ENCODE data around the gene PSORS1C2.

The PSORS1C2 gene

DNA sequence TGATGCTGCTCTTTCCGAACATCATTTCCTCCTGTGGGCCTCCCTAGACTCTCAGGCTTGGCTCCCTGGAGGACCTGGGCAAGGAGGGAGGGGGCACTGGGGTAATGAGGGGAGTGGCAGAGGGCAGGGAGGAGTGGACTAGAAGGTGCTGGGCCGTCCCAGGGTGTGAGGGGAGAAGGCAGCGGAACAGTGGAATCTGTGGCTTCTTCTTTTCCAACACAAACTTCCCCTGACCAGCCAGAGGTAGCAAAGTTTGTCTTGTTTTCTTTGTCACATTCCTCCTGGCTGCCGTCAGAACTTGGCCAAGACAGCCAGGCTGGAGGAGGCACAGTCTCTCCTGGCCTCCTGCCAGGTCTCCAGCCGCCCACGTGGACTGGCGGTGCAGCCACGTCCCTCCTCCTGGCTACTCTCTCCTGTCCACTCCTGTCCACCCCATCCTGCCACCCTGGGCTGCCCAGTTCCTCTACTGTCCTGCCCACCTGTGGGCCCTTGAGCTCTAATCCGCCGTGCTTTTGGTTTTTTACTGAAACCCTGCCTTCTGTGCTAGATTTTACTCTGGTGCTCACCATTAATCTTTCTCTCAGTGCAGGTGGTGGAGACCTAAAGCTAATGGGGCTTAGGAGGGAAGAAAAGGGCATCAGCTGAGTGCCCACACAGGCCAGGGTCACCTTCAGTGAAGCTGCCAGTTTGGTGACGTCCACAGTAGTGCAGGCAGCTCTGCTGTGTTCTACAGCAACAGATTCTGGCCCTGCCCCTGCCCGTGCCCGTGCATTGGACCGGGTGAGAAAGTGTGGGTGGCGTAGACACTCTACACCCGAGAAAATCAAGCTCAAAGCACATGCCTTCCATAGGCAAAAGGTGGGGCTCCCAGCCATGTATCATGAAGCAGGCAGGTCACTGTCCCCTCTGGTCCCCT is 15.8 kb downstream of the PSORS1C2 start:
- no peaks in the 10 kb centered on the region for H3K9me3 Mint-ChIP-seq
- DNase-seq (no peak), ATAC-seq (replicated peaks) (no peak)

GRCh38 chr6:31121131-31121790 is 17.6 kb downstream of the PSORS1C2 start:
- Mint-ChIP-seq H3K27ac (no peak overlapping the region), H3K27me3 (peaks cover 18 to 71% of the 10 kb centered on the region in 2 donors), H3K4me3 (no peak overlapping the region), H3K4me1 (ENCODE audit: low read depth in 2 of 2) (peaks cover 0 to 4% of the 10 kb centered on the region in 2 donors), H3K9me3 (no peaks in the 10 kb centered on the region), H3K36me3 (ENCODE audit: insufficient read depth) (peaks cover 3% of the 10 kb centered on the region)
- DNase-seq (no peak), ATAC-seq (replicated peaks) (no peak)

More for the DNA sequence above, 15.8 kb downstream of the PSORS1C2 start:
- no peak overlapping the region for H3K27ac Mint-ChIP-seq
- peaks cover 22 to 63% of the 10 kb centered on the region in 2 donors for H3K27me3 Mint-ChIP-seq
- peaks cover 3% of the 10 kb centered on the region for H3K36me3 Mint-ChIP-seq (ENCODE audit: insufficient read depth)
- H3K4me3 Mint-ChIP-seq: no peak overlapping the region
- peaks cover 2 to 7% of the 10 kb centered on the region in 2 donors for H3K4me1 Mint-ChIP-seq (ENCODE audit: low read depth in 2 of 2)

GRCh38 chr6:31120151-31120915 is 18.5 kb downstream of the PSORS1C2 start, which contains the start of gene CDSN:
TSS of gene CDSN (minus strand) at chr6:31120446. CDS start at chr6:31120419, 27 bp downstream.
- H3K9me3 Mint-ChIP-seq: no peaks in the 10 kb centered on the region
- no peak for DNase-seq
- ATAC-seq (replicated peaks): no peak
- H3K36me3 Mint-ChIP-seq (ENCODE audit: insufficient read depth): peaks cover 3% of the 10 kb centered on the region
- peaks cover 0 to 3% of the 10 kb centered on the region in 2 donors for H3K4me1 Mint-ChIP-seq (ENCODE audit: low read depth in 2 of 2)
- H3K27ac Mint-ChIP-seq: no peak within 1 kb of the TSS
- no peak within 1 kb of the TSS for H3K4me3 Mint-ChIP-seq
- peaks cover 27 to 75% of the 10 kb centered on the region in 2 donors for H3K27me3 Mint-ChIP-seq

DNA sequence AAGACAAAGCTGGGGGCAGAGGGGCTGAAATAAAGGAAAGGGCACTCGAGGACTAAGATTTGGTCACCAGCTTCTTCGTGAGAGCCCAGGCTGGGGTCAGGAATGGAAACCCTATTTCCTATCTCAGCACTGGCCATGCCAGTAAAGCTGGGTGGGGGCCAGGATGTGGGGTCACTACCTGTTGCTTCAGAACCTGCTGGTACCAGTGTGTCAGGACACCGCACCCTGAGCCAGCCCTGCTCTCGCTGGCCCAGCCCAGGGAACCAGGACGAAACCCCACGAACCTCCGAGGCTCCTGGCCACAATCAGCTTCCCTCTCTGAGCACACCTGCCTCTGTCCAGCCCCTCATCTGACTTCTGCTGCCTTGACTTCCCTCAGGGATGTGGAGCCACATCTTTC is 20.7 kb downstream of the PSORS1C2 start:
- H3K36me3 Mint-ChIP-seq (ENCODE audit: insufficient read depth): no peaks in the 10 kb centered on the region
- H3K4me1 Mint-ChIP-seq (ENCODE audit: low read depth in 2 of 2): peaks cover 3 to 4% of the 10 kb centered on the region in 2 donors
- ATAC-seq (replicated peaks): no peak
- H3K27ac Mint-ChIP-seq: no peak overlapping the region
- DNase-seq: no peak
- H3K9me3 Mint-ChIP-seq: no peaks in the 10 kb centered on the region
- no peak overlapping the region for H3K4me3 Mint-ChIP-seq
- H3K27me3 Mint-ChIP-seq: peaks cover 38 to 84% of the 10 kb centered on the region in 2 donors

GRCh38 chr6:31116661-31117385 is 22.0 kb downstream of the PSORS1C2 start:
- no peaks in the 10 kb centered on the region for H3K9me3 Mint-ChIP-seq
- H3K27ac Mint-ChIP-seq: no peak overlapping the region
- H3K4me3 Mint-ChIP-seq: no peak overlapping the region
- peaks cover 3 to 4% of the 10 kb centered on the region in 2 donors for H3K4me1 Mint-ChIP-seq (ENCODE audit: low read depth in 2 of 2)
- peaks cover 6% of the 10 kb centered on the region for H3K36me3 Mint-ChIP-seq (ENCODE audit: insufficient read depth)
- ATAC-seq (replicated peaks) (no peak), DNase-seq (no peak)
- peaks cover 41 to 84% of the 10 kb centered on the region in 2 donors for H3K27me3 Mint-ChIP-seq

DNA sequence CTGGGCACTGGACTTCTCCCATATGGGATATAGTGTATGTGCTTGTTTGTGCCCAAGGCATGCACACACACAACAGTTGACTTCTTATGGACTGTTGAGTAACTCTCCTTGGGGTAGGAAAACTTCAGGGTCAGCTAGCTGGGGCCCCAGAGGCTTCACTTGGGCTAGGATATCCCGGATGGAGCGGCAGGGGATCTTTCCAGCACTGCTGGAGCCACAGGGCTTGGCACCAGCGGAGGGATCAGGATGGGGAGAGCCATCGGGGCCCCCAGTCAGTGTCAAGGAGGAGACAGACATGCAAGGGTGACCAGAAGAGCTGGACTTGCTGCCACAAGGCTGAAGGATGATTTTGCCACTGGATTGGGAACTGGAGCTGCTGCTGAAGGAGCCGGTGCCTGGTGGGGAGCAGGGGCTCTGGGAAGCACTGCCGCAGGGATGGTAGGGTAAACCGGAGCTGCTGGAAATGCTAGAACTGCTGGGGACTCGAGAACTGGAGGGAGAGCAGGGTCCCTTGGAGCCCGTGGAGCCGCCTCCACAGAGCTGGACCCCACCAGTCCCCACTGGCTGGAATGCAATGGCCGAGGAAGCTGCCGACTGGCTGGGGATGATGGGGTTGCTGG is 22.8 kb downstream of the PSORS1C2 start:
- H3K27ac Mint-ChIP-seq: no peak overlapping the region
- H3K4me3 Mint-ChIP-seq: no peak overlapping the region
- DNase-seq: no peak
- no peak for ATAC-seq (replicated peaks)
- H3K27me3 Mint-ChIP-seq: peaks cover 38 to 85% of the 10 kb centered on the region in 2 donors
- peaks cover 3 to 4% of the 10 kb centered on the region in 2 donors for H3K4me1 Mint-ChIP-seq (ENCODE audit: low read depth in 2 of 2)
- H3K36me3 Mint-ChIP-seq (ENCODE audit: insufficient read depth): peaks cover 6% of the 10 kb centered on the region
- H3K9me3 Mint-ChIP-seq: no peaks in the 10 kb centered on the region

DNA sequence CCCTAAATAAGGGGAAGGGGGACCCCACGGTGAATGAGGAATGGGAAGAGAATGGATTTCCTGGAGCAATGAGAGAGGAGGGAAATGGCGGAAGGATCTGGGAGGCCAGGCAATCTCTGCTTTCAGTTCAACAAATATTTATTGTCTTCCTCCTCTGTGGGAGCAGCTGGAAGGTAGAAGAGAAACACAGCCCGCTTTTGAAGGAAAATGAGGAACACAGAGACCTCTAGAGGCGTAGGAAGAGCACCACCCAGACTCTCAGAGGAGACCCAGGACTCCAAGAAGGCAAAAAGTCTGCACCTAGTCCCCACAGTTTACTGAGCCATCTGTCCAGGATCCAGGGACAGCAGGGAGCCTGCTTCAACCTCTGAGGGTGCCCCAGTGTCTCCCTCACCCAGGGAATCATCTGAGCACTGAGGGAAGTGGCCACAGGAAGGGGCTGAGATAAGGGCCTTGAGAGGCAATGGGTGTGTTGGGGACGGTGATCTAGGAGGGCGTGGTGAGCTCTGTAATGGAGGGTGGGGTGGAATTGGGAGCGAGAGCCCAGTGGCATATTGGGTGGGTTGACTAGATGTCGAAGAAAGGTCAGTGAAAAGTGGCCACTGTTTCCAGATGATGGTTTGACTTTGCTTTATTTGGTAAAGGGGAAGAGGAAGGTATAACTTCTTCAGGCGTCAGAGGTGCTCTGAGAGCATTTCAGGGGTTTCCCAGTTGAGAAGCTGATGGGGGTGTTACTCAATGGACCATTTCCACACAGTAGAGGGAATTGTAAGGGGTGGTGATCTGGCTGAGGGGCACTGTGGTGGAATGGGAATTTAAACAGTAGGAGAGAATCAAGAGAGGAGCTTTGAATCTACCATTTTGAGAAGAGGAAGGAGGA is 23.7 kb downstream of the PSORS1C2 start:
- ATAC-seq (replicated peaks) (no peak), DNase-seq (no peak)
- no peak overlapping the region for H3K4me3 Mint-ChIP-seq
- peaks cover 6% of the 10 kb centered on the region for H3K36me3 Mint-ChIP-seq (ENCODE audit: insufficient read depth)
- H3K27me3 Mint-ChIP-seq: peaks cover 46 to 89% of the 10 kb centered on the region in 2 donors
- no peaks in the 10 kb centered on the region for H3K9me3 Mint-ChIP-seq
- H3K27ac Mint-ChIP-seq: no peak overlapping the region
- H3K4me1 Mint-ChIP-seq (ENCODE audit: low read depth in 2 of 2): peaks cover 3 to 4% of the 10 kb centered on the region in 2 donors

DNA sequence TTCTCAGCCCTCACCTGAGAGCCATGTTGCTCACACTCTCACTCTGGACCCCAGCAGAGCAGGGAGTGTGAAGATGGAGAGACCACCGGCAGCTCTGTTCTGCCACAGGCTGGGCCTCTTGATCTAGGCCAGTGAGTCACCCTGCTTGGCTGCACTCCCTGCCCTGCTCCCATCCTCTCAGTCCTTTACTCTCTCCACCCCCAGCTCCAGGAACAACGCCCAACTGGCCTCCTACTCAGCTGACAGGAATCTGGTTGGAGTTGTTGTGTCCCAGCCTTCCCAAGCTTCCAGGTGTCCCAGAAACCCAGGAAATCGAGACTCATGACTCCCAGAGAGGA is 24.4 kb downstream of the PSORS1C2 start, which contains the start of gene PSORS1C1:
TSS of gene PSORS1C1 (plus strand) at position 260 of the 338 bp plus-strand sequence. CDS start 14,833 bp downstream, outside the sequence.
- Mint-ChIP-seq H3K4me3 (no peak within 1 kb of the TSS), H3K27ac (no peak within 1 kb of the TSS), H3K36me3 (ENCODE audit: insufficient read depth) (peaks cover 6% of the 10 kb centered on the region), H3K9me3 (no peaks in the 10 kb centered on the region), H3K27me3 (peaks cover 53 to 90% of the 10 kb centered on the region in 2 donors), H3K4me1 (ENCODE audit: low read depth in 2 of 2) (peaks cover 3 to 4% of the 10 kb centered on the region in 2 donors)
- ATAC-seq (replicated peaks): no peak
- no peak for DNase-seq

- ATAC-seq (replicated peaks) (no peak), DNase-seq (no peak)
- Mint-ChIP-seq H3K27ac (no peak overlapping the region), H3K4me1 (ENCODE audit: low read depth in 2 of 2) (peaks cover 3 to 4% of the 10 kb centered on the region in 2 donors), H3K9me3 (no peaks in the 10 kb centered on the region), H3K4me3 (no peak overlapping the region), H3K27me3 (peaks cover 52 to 90% of the 10 kb centered on the region in 2 donors), H3K36me3 (ENCODE audit: insufficient read depth) (peaks cover 6% of the 10 kb centered on the region)
These were observed 24.9 kb downstream of the PSORS1C2 start for GRCh38 chr6:31113861-31114540.

GRCh38 chr6:31112478-31112877 is 26.4 kb downstream of the PSORS1C2 start, which contains the start of gene C6orf15:
TSS of gene C6orf15 (minus strand) at chr6:31112575. CDS start at chr6:31112555, 20 bp downstream.
- ATAC-seq (replicated peaks): no peak
- peak within 1 kb of the TSS in 1 of 2 donors; percentile 9 for H3K27ac Mint-ChIP-seq
- no peak for DNase-seq
- H3K4me1 Mint-ChIP-seq (ENCODE audit: low read depth in 2 of 2): peaks cover 3 to 4% of the 10 kb centered on the region in 2 donors
- no peaks in the 10 kb centered on the region for H3K9me3 Mint-ChIP-seq
- peaks cover 6% of the 10 kb centered on the region for H3K36me3 Mint-ChIP-seq (ENCODE audit: insufficient read depth)
- peaks cover 52 to 78% of the 10 kb centered on the region in 2 donors for H3K27me3 Mint-ChIP-seq
- H3K4me3 Mint-ChIP-seq: no peak within 1 kb of the TSS

GRCh38 chr6:31111712-31112111 is 27.2 kb downstream of the PSORS1C2 start:
- Mint-ChIP-seq H3K4me3 (no peak overlapping the region), H3K4me1 (ENCODE audit: low read depth in 2 of 2) (peaks cover 3% of the 10 kb centered on the region in 2 donors), H3K27me3 (peaks cover 50 to 71% of the 10 kb centered on the region in 2 donors), H3K9me3 (no peaks in the 10 kb centered on the region), H3K27ac (no peak overlapping the region), H3K36me3 (ENCODE audit: insufficient read depth) (peaks cover 6% of the 10 kb centered on the region)
- no peak for DNase-seq
- no peak for ATAC-seq (replicated peaks)
